IPS-NIHi11 (cell line): ENCODE measurements around the gene AUTS2.

Experiments
- DNase-seq: peaks from one replicate; pipeline ENCODE4 v3.0.0; 2012; ENCODE audit warnings: mixed read lengths, low spot score

AUTS2 gene

GRCh38 chr7:70307544-70308106 is 709.4 kb downstream of the AUTS2 start:
- DNase-seq, result no peak

- no peak for DNase-seq
Measured at GRCh38 chr7:70312336-70312735, 714.1 kb downstream of the AUTS2 start.

GRCh38 chr7:70313271-70313670 is 715.0 kb downstream of the AUTS2 start:
- no peak for DNase-seq

- DNase-seq, result no peak
Measured at GRCh38 chr7:70313687-70314086, 715.4 kb downstream of the AUTS2 start.

GRCh38 chr7:70314221-70314620 is 715.9 kb downstream of the AUTS2 start:
- DNase-seq, result no peak

- no peak for DNase-seq
Measured at GRCh38 chr7:70316745-70317144, 718.5 kb downstream of the AUTS2 start.

GRCh38 chr7:70317356-70317755 is 719.1 kb downstream of the AUTS2 start:
- DNase-seq, result no peak

- DNase-seq, result no peak
Measured at GRCh38 chr7:70318511-70318910, 720.2 kb downstream of the AUTS2 start.

GRCh38 chr7:70319057-70319456 is 720.8 kb downstream of the AUTS2 start:
- no peak for DNase-seq

GRCh38 chr7:70321016-70321590 is 722.8 kb downstream of the AUTS2 start:
- DNase-seq, result no peak

- DNase-seq, result no peak
Measured at GRCh38 chr7:70322856-70323255, 724.6 kb downstream of the AUTS2 start.

GRCh38 chr7:70325509-70326101 is 727.3 kb downstream of the AUTS2 start:
- no peak for DNase-seq

- DNase-seq, result no peak
Measured at GRCh38 chr7:70334295-70334694, 736.0 kb downstream of the AUTS2 start.

- DNase-seq, result no peak
Measured at GRCh38 chr7:70334871-70335270, 736.6 kb downstream of the AUTS2 start.

- DNase-seq, result no peak
Measured at GRCh38 chr7:70336536-70336935, 738.3 kb downstream of the AUTS2 start.

- DNase-seq, result no peak
Measured at GRCh38 chr7:70338015-70338414, 739.7 kb downstream of the AUTS2 start.

- DNase-seq, result no peak
Measured at GRCh38 chr7:70340236-70340635, 742.0 kb downstream of the AUTS2 start.

- DNase-seq, result no peak
Measured at GRCh38 chr7:70341446-70341845, 743.2 kb downstream of the AUTS2 start.

GRCh38 chr7:70343519-70343918 is 745.2 kb downstream of the AUTS2 start:
- DNase-seq, result no peak

GRCh38 chr7:70344726-70345125 is 746.5 kb downstream of the AUTS2 start:
- DNase-seq, result no peak

GRCh38 chr7:70346844-70347462 is 748.7 kb downstream of the AUTS2 start:
- no peak for DNase-seq

- no peak for DNase-seq
Measured at GRCh38 chr7:70347463-70348254, 749.4 kb downstream of the AUTS2 start.

- no peak for DNase-seq
Measured at GRCh38 chr7:70349031-70349430, 750.8 kb downstream of the AUTS2 start.
